K562 (cell line): ENCODE results near the gene GUK1. TPM values are rescaled to one million over a fixed set of nuclear protein-coding genes. Genes with fewer than 3 reads are reported as not detected.

Source experiments
- ATAC-seq: fragments of 200-7000 bp; cut with Tn5 transposase; 3 replicates; pipeline ENCODE4 v1.9.1; 2020; ENCODE audit warnings: moderate library complexity
- BruUV-seq: library from RNA; stranded (reverse); fragments of 400-500 nt; replicated peaks from 2 replicates; lab custom pipeline; 2021; lab: Mats Ljungman, UMichigan
- CTCF ChIA-PET: fragments of 300-600 bp; formaldehyde crosslinking; extraction: SDS; loops from one replicate; lab custom pipeline; 2021; ENCODE audit warnings: low intra/inter-chr PET ratio; lab: Yijun Ruan, JAX
- POLR2A ChIA-PET: fragments of 300-600, 350-650 bp; sonication (Branson Sonifier 250); formaldehyde crosslinking; extraction: SDS; loops from one replicate; lab custom pipeline; 2021; ENCODE audit warnings: antibody characterized with exemption, inconsistent platforms; lab: Yijun Ruan, JAX
- DNase-seq, 4 experiments: peaks; one replicate each; pipeline versions ENCODE4 v3.0.0 to v3.0.0-alpha.2; 2011 to 2018; ENCODE audit warnings: low spot score in 3 of 4, mixed read lengths in 3 of 4; ENCODE audit errors: extremely low read depth in 1 of 4
- FAIRE-seq: peaks from 2 replicates; lab custom pipeline; 2011; peaks lifted over from hg19 to GRCh38; lab: Jason Lieb, UNC
- H2AFZ ChIP-seq: 2 replicates; pipeline ENCODE4 v1.6.0; 2011; ENCODE audit warnings: low read depth, low read length, control low read depth, inconsistent platforms
- H3K27ac ChIP-seq: fragments of 200-600 bp; 3 replicates; pipeline ENCODE4 v1.8.0; 2011; ENCODE audit warnings: low read depth, mild to moderate bottlenecking, control low read depth, inconsistent platforms, low read length, moderate library complexity, mixed read lengths; ENCODE audit errors: extremely low read depth
- H3K27me3 ChIP-seq, 2 experiments: fragments of 300-600 bp in 1 of 2; 2 replicates in 1 of 2; 3 replicates in 1 of 2; pipeline versions ENCODE4 v1.6.0 to v1.8.0; 2011; ENCODE audit warnings: inconsistent platforms in 2 of 2, low read length in 2 of 2, mild to moderate bottlenecking in 1 of 2, mixed read lengths in 1 of 2, moderate library complexity in 1 of 2; ENCODE audit not compliant: control insufficient read depth in 2 of 2, insufficient read depth in 2 of 2
- H3K36me3 ChIP-seq: fragments of 300-600 bp; 3 replicates; pipeline ENCODE4 v1.8.0; 2011; ENCODE audit warnings: mild to moderate bottlenecking, low read length, inconsistent platforms; ENCODE audit not compliant: control insufficient read depth, insufficient read depth
- H3K4me1 ChIP-seq, 2 experiments: fragments of 200-600 bp in 1 of 2; replicated peaks in 1 of 2; 2 replicates in 1 of 2; 3 replicates in 1 of 2; pipeline versions ENCODE4 v1.5.1 to v1.8.0; 2011; ENCODE audit warnings: inconsistent platforms in 2 of 2, low read length in 2 of 2, mild to moderate bottlenecking in 1 of 2, mixed read lengths in 1 of 2, moderate library complexity in 1 of 2; ENCODE audit not compliant: control insufficient read depth in 2 of 2, insufficient read depth in 2 of 2
- H3K4me2 ChIP-seq: 2 replicates; pipeline ENCODE4 v1.6.1; 2011; ENCODE audit warnings: low read length, control low read depth, inconsistent platforms, mixed read lengths; ENCODE audit not compliant: insufficient read depth
- H3K4me3 ChIP-seq: fragments of 200-600 bp; sonication (generic), shearing (Covaris generic); 2 replicates; pipeline ENCODE4 v1.5.1; 2016; ENCODE audit warnings: control low read depth, inconsistent platforms
- H3K79me2 ChIP-seq: fragments of 200-600 bp; 3 replicates; pipeline ENCODE4 v1.8.0; 2011; ENCODE audit warnings: low read length, inconsistent platforms; ENCODE audit not compliant: control insufficient read depth, insufficient read depth
- H3K9ac ChIP-seq, 2 experiments: 2 replicates each; pipeline versions ENCODE4 v1.6.0 to v1.6.1; 2011; ENCODE audit warnings: low read depth in 2 of 2, low read length in 2 of 2, control low read depth in 1 of 2, inconsistent platforms in 1 of 2, mild to moderate bottlenecking in 1 of 2, mixed read lengths in 1 of 2; ENCODE audit not compliant: insufficient read depth in 1 of 2
- H3K9me1 ChIP-seq: one replicate; pipeline ENCODE4 v1.6.0; 2011; ENCODE audit warnings: inconsistent platforms, mild to moderate bottlenecking, low read length, moderate library complexity; ENCODE audit not compliant: control insufficient read depth, insufficient read depth
- H3K9me3 ChIP-seq: replicated peaks from 2 replicates; pipeline ENCODE4 v1.5.1; 2011; ENCODE audit warnings: low read depth, low read length, inconsistent platforms; ENCODE audit not compliant: control insufficient read depth, insufficient read depth
- H4K20me1 ChIP-seq: replicated peaks from 2 replicates; pipeline ENCODE4 v1.6.1; 2011; ENCODE audit warnings: low read length, inconsistent platforms, mixed read lengths; ENCODE audit not compliant: control insufficient read depth, insufficient read depth
- EP300 ChIP-seq: IDR thresholded peaks from 2 replicates; pipeline ENCODE4 v1.6.1; 2012; ENCODE audit warnings: low read length, improper control_type of control experiment
- JUND ChIP-seq, 2 experiments: IDR thresholded peaks; 2 replicates in 1 of 2; 3 replicates in 1 of 2; pipeline ENCODE4 v1.6.1; 2011; ENCODE audit warnings: borderline replicate concordance in 2 of 2, low read depth in 2 of 2, low read length in 2 of 2, improper control_type of control experiment in 1 of 2, missing biosample characterization in 1 of 2, missing genetic modification characterization in 1 of 2, missing genetic modification reagents in 1 of 2
- MCM7 ChIP-seq, 2 experiments: fragments of 450-650 bp; IDR thresholded peaks; 2 replicates each; pipeline ENCODE4 v1.6.1; 2016 to 2018
- MTA1 ChIP-seq: fragments of 450-650 bp; IDR thresholded peaks from 2 replicates; pipeline ENCODE4 v1.6.1; 2017; ENCODE audit warnings: borderline replicate concordance
- MYNN ChIP-seq, 2 experiments: sonication (generic); formaldehyde crosslinking in 1 of 2; IDR thresholded peaks; 2 replicates each; pipeline versions ENCODE4 v1.5.0 to v1.6.1; 2016 to 2020; ENCODE audit warnings: antibody characterized with exemption in 1 of 2, missing genetic modification reagents in 1 of 2
- RAD21 ChIP-seq, 2 experiments: fragments of 250-450 bp in 1 of 2; fragments of 450-650 bp in 1 of 2; sonication (Bioruptor Pico) in 1 of 2; formaldehyde crosslinking in 1 of 2; IDR thresholded peaks in 1 of 2; conservative IDR thresholded peaks in 1 of 2; 2 replicates each; pipeline versions ENCODE4 v1.4.0 to v1.8.0; 2020 to 2022; ENCODE audit warnings: mild to moderate bottlenecking in 2 of 2, moderate library complexity in 1 of 2
- RFX1 ChIP-seq: fragments of 450-650 bp; IDR thresholded peaks from 2 replicates; pipeline ENCODE4 v1.6.1; 2016; ENCODE audit warnings: mild to moderate bottlenecking, moderate library complexity
- SOX6 ChIP-seq: fragments of 450-650 bp; IDR thresholded peaks from 2 replicates; pipeline ENCODE4 v1.6.1; 2014; ENCODE audit warnings: mild to moderate bottlenecking
- SRF ChIP-seq, 2 experiments: fragments of 250-450, 450-650 bp in 1 of 2; sonication (Bioruptor Pico) in 1 of 2; sonication (generic) in 1 of 2; formaldehyde crosslinking; IDR thresholded peaks; 2 replicates each; pipeline versions ENCODE4 v1.5.0 to v1.5.1; 2020 to 2022; ENCODE audit warnings: mild to moderate bottlenecking in 1 of 2, missing genetic modification reagents in 1 of 2
- ZEB2 ChIP-seq: fragments of 450-650 bp; IDR thresholded peaks from 2 replicates; pipeline ENCODE4 v1.6.1; 2016
- ZSCAN29 ChIP-seq: fragments of 450-650 bp; IDR thresholded peaks from 2 replicates; pipeline ENCODE4 v1.6.1; 2017
- WGBS: fragments of 100-300 bp; shearing (Covaris generic); methylation state at CpG from one replicate; pipeline ENCODE4 v1.1.6; 2016; ENCODE audit warnings: low coverage, mixed read lengths; ENCODE audit not compliant: insufficient coverage; ENCODE audit errors: missing lambda C conversion rate; 5-methylcytosine and 5-hydroxymethylcytosine counted together
- in situ Hi-C: fragments of 300-500 bp; cut with MboI; formaldehyde crosslinking; loops from 4 replicates; pipeline ENCODE4 v1.15.0; 2018; ENCODE audit warnings: inconsistent platforms, mixed read lengths
- intact Hi-C: fragments of 100-400 bp; cut with micrococcal nuclease; formaldehyde crosslinking; loops from 2 replicates; pipeline ENCODE4 v1.14.2; 2022
- polyA plus RNA-seq, 8 experiments: library from polyadenylated mRNA; depleted of rRNA in 4 of 8; stranded (reverse) in 5 of 8; unstranded in 3 of 8; fragments of >200 nt; fragmentation: Nextera tagmentation in 2 of 8; fragmentation: Illumina TruSeq in 1 of 8; extraction: Ambion mirVana in 2 of 8; extraction: Trizol in 1 of 8; gene quantifications; 2 replicates each; pipeline versions ENCODE4 v1.2.1 to v1.2.3, GENCODE V29; 2011 to 2014; ENCODE audit warnings: inconsistent platforms in 1 of 8, missing spikeins in 1 of 8
- total RNA-seq, 7 experiments: library from RNA; depleted of rRNA in 6 of 7; stranded (reverse); fragments of >200 nt in 6 of 7; fragmentation: Illumina TruSeq in 2 of 7; extraction: Trizol in 2 of 7; gene quantifications; 2 replicates each; pipeline versions ENCODE4 v1.2.1 to v1.2.3, GENCODE V29; 2011 to 2021; ENCODE audit warnings: low replicate concordance in 1 of 7
- TF ChIP-seq, protein P1 (sequence below), 2 experiments: fragments of 450-650 bp; IDR thresholded peaks; 2 replicates each; pipeline ENCODE4 v1.6.1; 2016
- TF ChIP-seq, protein P2 (sequence below): sonication (generic); formaldehyde crosslinking; IDR thresholded peaks from 2 replicates; pipeline ENCODE4 v1.9.0; 2022; ENCODE audit warnings: mild to moderate bottlenecking, missing genetic modification reagents
- TF ChIP-seq, protein P3 (sequence below): sonication (generic); formaldehyde crosslinking; IDR thresholded peaks from 2 replicates; pipeline ENCODE4 v1.5.0; 2020; ENCODE audit warnings: missing genetic modification reagents
- TF ChIP-seq, protein P4 (sequence below): fragments of 450-650 bp; formaldehyde crosslinking; IDR thresholded peaks from 2 replicates; pipeline ENCODE4 v1.4.0; 2020; ENCODE audit warnings: mild to moderate bottlenecking, moderate library complexity

The GUK1 gene
- total and polyA plus RNA-seq, 9 of the 15 experiments (the other 6 are each of a cell fraction or from before 2014, with no cell fraction given): 7.0 to 331 (median 132) TPM

DNA sequence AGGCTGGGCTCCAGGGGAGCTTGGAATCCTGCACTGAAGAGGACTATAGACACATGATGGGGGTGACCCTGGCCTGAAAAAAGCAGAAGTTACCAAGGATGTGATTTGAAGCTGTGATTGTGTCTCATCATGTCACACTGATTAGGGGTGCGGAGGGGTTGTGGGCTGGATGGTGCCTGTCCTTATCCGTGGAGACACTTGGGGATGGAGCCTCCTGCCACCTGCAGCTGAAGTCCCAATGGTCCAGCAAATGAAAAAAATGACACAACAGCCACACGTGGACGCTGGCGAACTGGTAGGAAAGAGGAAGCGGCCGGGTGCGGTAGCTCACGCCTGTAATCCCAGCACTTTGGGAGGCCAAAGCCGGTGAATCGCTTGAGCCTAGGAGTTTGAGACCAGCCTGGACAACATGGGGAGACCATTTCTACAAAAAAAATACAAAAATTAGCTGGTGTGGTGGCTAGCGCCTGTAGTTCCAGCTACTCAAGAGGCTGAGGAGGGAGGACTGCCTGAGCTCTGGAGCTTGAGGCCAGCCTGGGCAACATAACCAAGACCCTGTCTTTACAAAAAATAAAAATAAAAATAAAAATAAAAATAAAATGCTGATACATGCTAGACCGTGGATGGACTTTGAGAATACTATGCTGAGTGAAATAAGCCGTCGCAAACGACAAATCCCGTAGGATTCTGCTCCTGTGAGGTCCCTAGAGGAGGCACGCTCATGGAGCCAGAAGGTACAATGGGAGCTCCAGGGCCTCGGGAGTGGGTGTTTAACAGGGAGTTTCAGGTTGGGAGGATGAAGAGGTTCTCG lies 24.7 kb downstream of the GUK1 start:
- ChIA-PET CTCF (interaction anchor here (1.0 kb wide), 1 partner anchor 24 kb away, joined by 4 read pairs; no protein-coding TSS in a partner anchor), POLR2A (interaction anchor here (0.6 to 5.8 kb wide), 15 partner anchors 8 to 1221 kb away, joined by 3 to 47 read pairs (median 5); partner anchors contain the start of gene GJC2)
- peak in 2 of 4 experiments; percentile 59 to 81 for DNase-seq
- no peaks in the 10 kb centered on the region for H3K9me3 ChIP-seq
- peak overlapping the region; percentile 67 to 85 for H3K9ac ChIP-seq
- peak overlapping the region; percentile 70 for H3K27ac ChIP-seq
- peak; percentile 0; the same call in 2 of the 3 replicates for ATAC-seq
- intact Hi-C loops: loop anchor here (1.0 kb wide), 1 partner anchor 19 kb away; no protein-coding TSS in a partner anchor
- WGBS: 7% methylated on average over 20 of the region's 20 CpGs
- peaks cover 6% of the 10 kb centered on the region for H4K20me1 ChIP-seq
- in situ Hi-C loops: no loop called here
- no peaks in the 10 kb centered on the region for H3K36me3 ChIP-seq
- peaks cover 18 to 53% of the 10 kb centered on the region in 2 experiments for H3K4me1 ChIP-seq
- H3K79me2 ChIP-seq: peaks cover 10% of the 10 kb centered on the region
- H3K27me3 ChIP-seq: no peaks in the 10 kb centered on the region
- peak overlapping the region; percentile 94 for H3K4me2 ChIP-seq
- peak; percentile 88 for FAIRE-seq
- H3K4me3 ChIP-seq: peak overlapping the region; percentile 78
- H3K9me1 ChIP-seq: peaks cover 12% of the 10 kb centered on the region
- H2AFZ ChIP-seq: peak overlapping the region; percentile 82
- TSS peak; percentile 86 for BruUV-seq
- no peak for TF ChIP-seq SRF (CRISPR knock-in tag; IDR thresholded peaks at IDR 0.05)
- peak; percentile 77; the same call in 1 of the 2 replicates for TF ChIP-seq MYNN (IDR thresholded peaks at IDR 0.05)
- no peak for TF ChIP-seq MYNN (CRISPR knock-in tag; IDR thresholded peaks at IDR 0.05)
- TF ChIP-seq RFX1: no peak
- TF ChIP-seq, protein P1, sequence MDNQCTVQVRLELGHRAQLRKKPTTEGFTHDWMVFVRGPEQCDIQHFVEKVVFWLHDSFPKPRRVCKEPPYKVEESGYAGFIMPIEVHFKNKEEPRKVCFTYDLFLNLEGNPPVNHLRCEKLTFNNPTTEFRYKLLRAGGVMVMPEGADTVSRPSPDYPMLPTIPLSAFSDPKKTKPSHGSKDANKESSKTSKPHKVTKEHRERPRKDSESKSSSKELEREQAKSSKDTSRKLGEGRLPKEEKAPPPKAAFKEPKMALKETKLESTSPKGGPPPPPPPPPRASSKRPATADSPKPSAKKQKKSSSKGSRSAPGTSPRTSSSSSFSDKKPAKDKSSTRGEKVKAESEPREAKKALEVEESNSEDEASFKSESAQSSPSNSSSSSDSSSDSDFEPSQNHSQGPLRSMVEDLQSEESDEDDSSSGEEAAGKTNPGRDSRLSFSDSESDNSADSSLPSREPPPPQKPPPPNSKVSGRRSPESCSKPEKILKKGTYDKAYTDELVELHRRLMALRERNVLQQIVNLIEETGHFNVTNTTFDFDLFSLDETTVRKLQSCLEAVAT (IDR thresholded peaks at IDR 0.05): peak; percentile 13 to 17; a peak in 1 of 4 replicates
- TF ChIP-seq, protein P2, sequence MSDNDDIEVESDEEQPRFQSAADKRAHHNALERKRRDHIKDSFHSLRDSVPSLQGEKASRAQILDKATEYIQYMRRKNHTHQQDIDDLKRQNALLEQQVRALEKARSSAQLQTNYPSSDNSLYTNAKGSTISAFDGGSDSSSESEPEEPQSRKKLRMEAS (CRISPR knock-in tag): peak; percentile 94
- peak; percentile 84 for TF ChIP-seq ZEB2
- TF ChIP-seq, protein P3, sequence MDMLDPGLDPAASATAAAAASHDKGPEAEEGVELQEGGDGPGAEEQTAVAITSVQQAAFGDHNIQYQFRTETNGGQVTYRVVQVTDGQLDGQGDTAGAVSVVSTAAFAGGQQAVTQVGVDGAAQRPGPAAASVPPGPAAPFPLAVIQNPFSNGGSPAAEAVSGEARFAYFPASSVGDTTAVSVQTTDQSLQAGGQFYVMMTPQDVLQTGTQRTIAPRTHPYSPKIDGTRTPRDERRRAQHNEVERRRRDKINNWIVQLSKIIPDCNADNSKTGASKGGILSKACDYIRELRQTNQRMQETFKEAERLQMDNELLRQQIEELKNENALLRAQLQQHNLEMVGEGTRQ (CRISPR knock-in tag): no peak
- TF ChIP-seq RAD21 (CRISPR knock-in tag; conservative IDR thresholded peaks at IDR 0.05 in 1 of 2, IDR thresholded peaks at IDR 0.05 in 1 of 2): peak in 1 of 2 experiments; percentile 31; a peak in 2 of 4 replicates
- peak; percentile 77; the same call in 1 of the 2 replicates for TF ChIP-seq MTA1
- peak; percentile 68 for TF ChIP-seq SOX6
- peak; percentile 45; the same call in 1 of the 2 replicates for TF ChIP-seq JUND (IDR thresholded peaks at IDR 0.05; ENCODE audit: borderline replicate concordance, low read depth, low read length)
- 0 out of 3 replicates have a peak, but pooled peaks have one; percentile 35 for TF ChIP-seq JUND (tag; IDR thresholded peaks at IDR 0.05; ENCODE audit: borderline replicate concordance, low read depth, low read length)
- TF ChIP-seq MCM7 (IDR thresholded peaks at IDR 0.05): no peak
- TF ChIP-seq ZSCAN29: no peak
- peak; percentile 57; the same call in 1 of the 2 replicates for TF ChIP-seq EP300
- TF ChIP-seq, protein P4, sequence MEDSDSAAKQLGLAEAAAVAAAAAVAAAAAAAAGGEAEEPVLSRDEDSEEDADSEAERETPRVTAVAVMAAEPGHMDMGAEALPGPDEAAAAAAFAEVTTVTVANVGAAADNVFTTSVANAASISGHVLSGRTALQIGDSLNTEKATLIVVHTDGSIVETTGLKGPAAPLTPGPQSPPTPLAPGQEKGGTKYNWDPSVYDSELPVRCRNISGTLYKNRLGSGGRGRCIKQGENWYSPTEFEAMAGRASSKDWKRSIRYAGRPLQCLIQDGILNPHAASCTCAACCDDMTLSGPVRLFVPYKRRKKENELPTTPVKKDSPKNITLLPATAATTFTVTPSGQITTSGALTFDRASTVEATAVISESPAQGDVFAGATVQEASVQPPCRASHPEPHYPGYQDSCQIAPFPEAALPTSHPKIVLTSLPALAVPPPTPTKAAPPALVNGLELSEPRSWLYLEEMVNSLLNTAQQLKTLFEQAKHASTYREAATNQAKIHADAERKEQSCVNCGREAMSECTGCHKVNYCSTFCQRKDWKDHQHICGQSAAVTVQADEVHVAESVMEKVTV (CRISPR knock-in tag): peak; percentile 19; the same call in 1 of the 2 replicates
